ENCODE measurements around the gene RNASE7.

Gene RNASE7

GRCh38 chr14:21047378-21047781 lies 5.2 kb downstream of the RNASE7 start:
- H3K27ac ChIP-seq: no peak overlapping the region
- no peak for TF ChIP-seq CTCF (conservative IDR thresholded peaks at IDR 0.05)

GRCh38 chr14:21048638-21049037 lies 6.5 kb downstream of the RNASE7 start:
- no peak for TF ChIP-seq CTCF (conservative IDR thresholded peaks at IDR 0.05)
- no peak overlapping the region for H3K27ac ChIP-seq

GRCh38 chr14:21049271-21049673 lies 7.1 kb downstream of the RNASE7 start:
- no peak overlapping the region for H3K27ac ChIP-seq
- no peak for TF ChIP-seq CTCF (conservative IDR thresholded peaks at IDR 0.05)

GRCh38 chr14:21050597-21050996 lies 8.4 kb downstream of the RNASE7 start:
- H3K27ac ChIP-seq: no peak overlapping the region
- TF ChIP-seq CTCF (conservative IDR thresholded peaks at IDR 0.05): no peak

- no peak for TF ChIP-seq CTCF (conservative IDR thresholded peaks at IDR 0.05)
- H3K27ac ChIP-seq: peak overlapping the region; percentile 32; the same call in 1 of the 2 replicates
These were observed 11.3 kb downstream of the RNASE7 start for GRCh38 chr14:21053184-21054122.

GRCh38 chr14:21054123-21054767 lies 12.1 kb downstream of the RNASE7 start:
- TF ChIP-seq CTCF (conservative IDR thresholded peaks at IDR 0.05): no peak
- H3K27ac ChIP-seq: peak overlapping the region; percentile 32

GRCh38 chr14:21054768-21055145 lies 12.6 kb downstream of the RNASE7 start:
- TF ChIP-seq CTCF (conservative IDR thresholded peaks at IDR 0.05): no peak
- peak overlapping the region; percentile 32 for H3K27ac ChIP-seq
